Measurements from ENCODE around the gene RBMS1. TPM values are rescaled to one million over a fixed set of nuclear protein-coding genes. Genes with fewer than 3 reads are reported as not detected.
A peak's percentile ranks its signal among the peaks of the same experiment; 100 is the strongest.

The RBMS1 gene
- total RNA-seq, 2 experiments from 2014 or later, result 35.8 to 38.6 TPM

- no peaks in the 10 kb centered on the region for H3K9me3 Mint-ChIP-seq
- DNase-seq, result peak; percentile 68
Measured at GRCh38 chr2:160388464-160389263, 104.9 kb downstream of the RBMS1 start.

GRCh38 chr2:160387558-160388262, 105.9 kb downstream of the RBMS1 start:
- H3K4me1 Mint-ChIP-seq (ENCODE audit: low read depth), result peaks cover 79% of the 10 kb centered on the region
- ATAC-seq (peak; percentile 43), DNase-seq (no peak)
- H3K4me3 Mint-ChIP-seq, result peak overlapping the region; percentile 16
- no peak for TF ChIP-seq CTCF (IDR thresholded peaks at IDR 0.05)
- CTCF ChIA-PET, result interaction anchor here (0.9 to 2.2 kb wide), 2 partner anchors 12 to 35 kb away, joined by 5 to 7 read pairs; no protein-coding TSS in a partner anchor
- intact Hi-C loops (cut with micrococcal nuclease), result no loop called here
- peaks cover 4% of the 10 kb centered on the region for H3K36me3 Mint-ChIP-seq (ENCODE audit: low read depth)
- H3K9me3 Mint-ChIP-seq, result no peaks in the 10 kb centered on the region
- POLR2A ChIA-PET, result interaction anchor here (0.6 to 2.0 kb wide), 2 partner anchors 13 to 108 kb away, joined by 4 to 6 read pairs; no protein-coding TSS in a partner anchor
- peak overlapping the region; percentile 82 for H3K27ac Mint-ChIP-seq
- H3K27me3 Mint-ChIP-seq, result no peaks in the 10 kb centered on the region

More at GRCh38 chr2:160388464-160389263, 104.9 kb downstream of the RBMS1 start:
- CTCF ChIA-PET, result interaction anchor here (1.0 to 1.2 kb wide), 2 partner anchors 11 to 16 kb away, joined by 3 read pairs; no protein-coding TSS in a partner anchor
- ATAC-seq, result peak; percentile 75
- Mint-ChIP-seq H3K4me3 (peak overlapping the region; percentile 26), H3K27ac (peak overlapping the region; percentile 82), H3K27me3 (no peaks in the 10 kb centered on the region), H3K36me3 (ENCODE audit: low read depth) (peaks cover 4% of the 10 kb centered on the region), H3K4me1 (ENCODE audit: low read depth) (peaks cover 81% of the 10 kb centered on the region)
- intact Hi-C loops (cut with micrococcal nuclease), result no loop called here
- POLR2A ChIA-PET, result interaction anchor here (0.6 to 2.0 kb wide), 2 partner anchors 14 to 15 kb away, joined by 3 to 6 read pairs; no protein-coding TSS in a partner anchor
- no peak for TF ChIP-seq CTCF (IDR thresholded peaks at IDR 0.05)

GRCh38 chr2:160384791-160385190, 108.8 kb downstream of the RBMS1 start:
- ATAC-seq (peak; percentile 35), DNase-seq (no peak)
- TF ChIP-seq CTCF (IDR thresholded peaks at IDR 0.05), result no peak
- H3K4me3 Mint-ChIP-seq, result no peak overlapping the region
- intact Hi-C loops (cut with micrococcal nuclease), result no loop called here
- H3K4me1 Mint-ChIP-seq (ENCODE audit: low read depth), result peaks cover 79% of the 10 kb centered on the region
- CTCF ChIA-PET, result interaction anchor here (0.9 kb wide), 1 partner anchor 32 kb away, joined by 3 read pairs; no protein-coding TSS in a partner anchor
- H3K27ac Mint-ChIP-seq, result peak overlapping the region; percentile 15
- H3K36me3 Mint-ChIP-seq (ENCODE audit: low read depth), result no peaks in the 10 kb centered on the region
- POLR2A ChIA-PET, result interaction anchor here (0.9 to 1.6 kb wide), 4 partner anchors 9 to 22 kb away, joined by 3 to 4 read pairs (median 4); no protein-coding TSS in a partner anchor
- no peaks in the 10 kb centered on the region for H3K9me3 Mint-ChIP-seq
- no peaks in the 10 kb centered on the region for H3K27me3 Mint-ChIP-seq

GRCh38 chr2:160381425-160381951, 112.1 kb downstream of the RBMS1 start:
- intact Hi-C loops (cut with micrococcal nuclease), result no loop called here
- Mint-ChIP-seq H3K4me1 (ENCODE audit: low read depth) (peaks cover 78% of the 10 kb centered on the region), H3K27ac (peak overlapping the region; percentile 20), H3K36me3 (ENCODE audit: low read depth) (no peaks in the 10 kb centered on the region), H3K9me3 (no peaks in the 10 kb centered on the region), H3K4me3 (no peak overlapping the region), H3K27me3 (no peaks in the 10 kb centered on the region)
- no peak for TF ChIP-seq CTCF (IDR thresholded peaks at IDR 0.05)
- ChIA-PET CTCF (interaction anchor here (1.5 to 2.7 kb wide), 3 partner anchors 9 to 28 kb away, joined by 4 to 8 read pairs (median 6); no protein-coding TSS in a partner anchor), POLR2A (no interaction called here)
- peak; percentile 56 for ATAC-seq
- DNase-seq, result no peak

Data from activated CD8-positive, alpha-beta T cell treated with anti-CD3 and anti-CD28 coated beads for 36 hours (primary cell).